Left colon (tissue), 2 donors: ENCODE measurements around the gene OSBP. TPM values are rescaled to one million over a fixed set of nuclear protein-coding genes. Genes with fewer than 3 reads are reported as not detected.
"Not testable (repeated sequence)": the region's sequence is repeated elsewhere in the genome, so short reads cannot be mapped to it uniquely, and the experiment has no call there.

ENCODE experiments used
- ATAC-seq: fragments of 200-7000 bp; cut with Tn5 transposase; one replicate; pipeline ENCODE4 v1.9.1; 2020; ENCODE audit warnings: mild to moderate bottlenecking, moderate library complexity
- DNase-seq, 2 donors: peaks; one replicate each; pipeline ENCODE4 v3.0.0-alpha.2; 2020
- intact Hi-C, 2 donors: fragments of 100-400 bp; cut with DNase I in 1 of 2; cut with micrococcal nuclease in 1 of 2; formaldehyde crosslinking; loops; one replicate each; pipeline versions ENCODE4 v1.11.2 to v1.14.0; 2022; cut with DNase I, micrococcal nuclease
- long read RNA-seq: library from polyadenylated mRNA; unstranded; transcript quantifications from one replicate; pipeline ENCODE4 v2.0.0, GENCODE V29; 2021
- total RNA-seq, 2 donors: library from RNA; stranded (reverse); fragmentation: NEBNext Ultra II Directional; extraction: Animal tissue kit (Norgen Biotek cat#: 25700); gene quantifications; one replicate each; pipeline ENCODE4 v1.2.1, GENCODE V29; 2021
- donor health status: DM: no; HTN: no; CAD: no.
- donor health status: DM: yes; HTN: yes; CAD: no.

The OSBP gene, protein sequence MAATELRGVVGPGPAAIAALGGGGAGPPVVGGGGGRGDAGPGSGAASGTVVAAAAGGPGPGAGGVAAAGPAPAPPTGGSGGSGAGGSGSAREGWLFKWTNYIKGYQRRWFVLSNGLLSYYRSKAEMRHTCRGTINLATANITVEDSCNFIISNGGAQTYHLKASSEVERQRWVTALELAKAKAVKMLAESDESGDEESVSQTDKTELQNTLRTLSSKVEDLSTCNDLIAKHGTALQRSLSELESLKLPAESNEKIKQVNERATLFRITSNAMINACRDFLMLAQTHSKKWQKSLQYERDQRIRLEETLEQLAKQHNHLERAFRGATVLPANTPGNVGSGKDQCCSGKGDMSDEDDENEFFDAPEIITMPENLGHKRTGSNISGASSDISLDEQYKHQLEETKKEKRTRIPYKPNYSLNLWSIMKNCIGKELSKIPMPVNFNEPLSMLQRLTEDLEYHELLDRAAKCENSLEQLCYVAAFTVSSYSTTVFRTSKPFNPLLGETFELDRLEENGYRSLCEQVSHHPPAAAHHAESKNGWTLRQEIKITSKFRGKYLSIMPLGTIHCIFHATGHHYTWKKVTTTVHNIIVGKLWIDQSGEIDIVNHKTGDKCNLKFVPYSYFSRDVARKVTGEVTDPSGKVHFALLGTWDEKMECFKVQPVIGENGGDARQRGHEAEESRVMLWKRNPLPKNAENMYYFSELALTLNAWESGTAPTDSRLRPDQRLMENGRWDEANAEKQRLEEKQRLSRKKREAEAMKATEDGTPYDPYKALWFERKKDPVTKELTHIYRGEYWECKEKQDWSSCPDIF
- 10 to 100 TPM; 51.3 to 62.1 TPM for total RNA-seq
- long read RNA-seq, full-length matches to known transcripts = 57 of 100 reads
- long read RNA-seq, partial matches to known transcripts = 24 of 100 reads
- long read RNA-seq, other reads (novel, unspliced or antisense) = 19 of 100 reads

GRCh38 chr11:59615637-59616395 lies at the start of gene OSBP:
Gene OSBP, minus strand, starts transcription at chr11:59615774. Its CDS starts 110 bp downstream, at chr11:59615664.
- intact Hi-C loops = no loop called here
- peak; percentile 98 to 99 for DNase-seq
- ATAC-seq = peak; percentile 79

GRCh38 chr11:59660621-59661020 lies 45.0 kb upstream of the OSBP start:
- ATAC-seq (no peak), DNase-seq (no peak)
- intact Hi-C loops = no loop called here

- intact Hi-C loops = no loop called here
- DNase-seq (no peak), ATAC-seq (no peak)
These were observed 44.4 kb upstream of the OSBP start for GRCh38 chr11:59659981-59660380.

- intact Hi-C loops = no loop called here
- ATAC-seq (no peak), DNase-seq (no peak)
These were observed 42.5 kb upstream of the OSBP start for GRCh38 chr11:59658036-59658435.

DNA sequence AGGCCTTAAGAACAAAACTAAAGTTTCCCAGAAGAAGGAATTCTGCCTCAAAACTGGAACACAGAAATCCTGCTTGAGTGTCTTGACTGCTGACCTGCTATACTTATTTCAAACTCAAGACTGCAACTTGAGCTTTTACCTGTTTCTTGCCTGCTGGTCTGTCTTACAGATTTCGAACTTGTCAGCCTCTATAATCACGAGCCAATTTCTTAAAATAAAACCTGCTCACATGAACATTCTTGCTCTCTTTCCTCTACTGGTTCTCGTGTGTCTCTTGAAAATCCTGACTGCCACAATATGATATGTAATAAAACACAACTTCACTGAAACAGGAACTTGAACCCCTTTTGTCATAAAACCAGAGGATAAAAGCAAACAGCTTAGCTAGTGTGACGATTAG lies 39.3 kb upstream of the OSBP start:
- intact Hi-C loops = no loop called here
- DNase-seq (no peak), ATAC-seq (no peak)

GRCh38 chr11:59647245-59647980 lies 31.8 kb upstream of the OSBP start:
- intact Hi-C loops = loop anchor here in 1 of 2 donors (10.0 kb wide), 1 partner anchor 53 kb away; no protein-coding TSS in a partner anchor
- ATAC-seq (no peak), DNase-seq (no peak)

DNA sequence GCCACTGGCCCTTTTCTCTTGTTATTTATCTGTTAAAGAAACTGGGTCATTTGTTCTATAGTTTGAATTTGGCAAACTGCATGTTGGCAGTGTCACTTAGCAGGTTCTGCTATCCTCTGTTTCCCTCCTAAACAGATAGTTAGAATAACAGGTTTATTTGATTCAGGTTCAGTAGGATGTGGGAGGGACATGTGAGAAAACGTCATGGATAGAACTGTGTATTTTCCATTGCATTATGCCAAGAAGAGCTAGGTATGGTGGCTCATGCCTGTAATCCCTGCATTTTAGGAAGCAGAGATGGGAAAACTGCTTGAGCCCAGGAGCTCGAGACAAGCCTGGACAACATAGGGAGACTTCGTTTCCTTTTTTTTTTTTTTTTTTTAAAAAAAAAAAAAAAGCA lies 29.0 kb upstream of the OSBP start:
- intact Hi-C loops = loop anchor here in 1 of 2 donors (10.0 kb wide), 1 partner anchor 50 kb away; no protein-coding TSS in a partner anchor
- DNase-seq (no peak), ATAC-seq (no peak)

- intact Hi-C loops = loop anchor here in 1 of 2 donors (10.0 kb wide), 1 partner anchor 49 kb away; no protein-coding TSS in a partner anchor
- no peak for ATAC-seq
- DNase-seq = no peak
These were observed 27.8 kb upstream of the OSBP start for GRCh38 chr11:59643390-59643789.

DNA sequence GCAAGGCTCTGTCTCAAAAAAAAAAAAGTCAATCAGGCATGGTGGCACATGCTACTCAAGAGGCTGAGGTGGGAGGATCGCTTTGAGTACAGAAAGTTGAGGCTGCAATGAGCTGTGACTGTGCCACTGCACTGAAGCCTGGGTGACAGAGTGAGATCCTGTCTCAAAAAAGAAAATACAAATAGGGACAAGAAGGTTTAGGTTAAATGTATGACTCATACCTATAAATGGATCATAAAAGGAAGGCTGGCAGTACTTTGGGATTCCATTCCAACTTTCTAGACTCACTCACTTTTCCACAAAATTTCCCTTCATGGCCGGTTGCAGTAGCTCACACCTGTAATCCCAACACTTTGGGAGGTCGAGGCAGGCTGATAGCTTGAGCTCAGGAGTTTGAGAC lies 25.6 kb upstream of the OSBP start:
- ATAC-seq (peak; percentile 46), DNase-seq (no peak)
- intact Hi-C loops = loop anchor here in 1 of 2 donors (10.0 kb wide), 1 partner anchor 46 kb away; no protein-coding TSS in a partner anchor

GRCh38 chr11:59630493-59630892 lies 14.9 kb upstream of the OSBP start:
- intact Hi-C loops = no loop called here
- ATAC-seq (no peak), DNase-seq (no peak)

DNA sequence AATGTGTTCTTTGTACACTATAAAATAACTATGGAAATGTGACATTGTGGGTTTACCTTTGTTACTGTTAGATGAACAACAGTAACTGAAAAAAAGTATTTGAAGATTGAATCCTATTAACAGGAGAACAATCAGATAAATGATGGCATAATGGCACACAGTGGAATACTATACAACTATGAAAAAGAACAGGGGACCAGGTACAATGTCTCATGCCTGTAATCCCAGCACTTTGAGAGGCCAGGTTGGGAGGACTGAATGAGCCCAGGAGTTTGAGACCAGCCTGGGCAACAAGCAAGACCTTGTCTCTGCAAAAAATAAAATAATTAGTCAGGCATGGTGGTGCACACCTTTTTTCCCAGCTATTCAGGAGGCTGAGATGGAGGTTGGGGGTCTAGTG lies 14.4 kb upstream of the OSBP start:
- DNase-seq = no peak
- ATAC-seq = no peak
- intact Hi-C loops = no loop called here

DNA sequence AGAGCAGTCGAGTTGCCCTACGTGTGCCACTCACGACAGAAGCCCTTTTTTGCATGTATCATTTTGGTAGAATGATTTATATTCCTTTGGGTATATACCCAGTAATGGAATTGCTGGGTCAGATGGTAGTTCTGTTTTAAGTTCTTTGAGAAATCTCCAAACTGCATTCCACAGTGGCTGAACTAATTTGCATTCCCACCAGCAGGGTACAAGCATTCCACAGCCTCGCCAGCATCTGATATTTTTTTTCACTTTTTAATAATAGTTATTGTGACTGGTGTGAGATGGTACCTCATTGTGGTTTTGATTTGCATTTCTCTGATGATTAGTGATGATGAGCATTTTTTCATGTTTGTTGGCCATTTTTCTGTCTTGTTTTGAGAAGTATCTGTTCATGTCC lies 11.4 kb upstream of the OSBP start:
- intact Hi-C loops, ATAC-seq, DNase-seq: not testable (repeated sequence)

- DNase-seq (no peak), ATAC-seq (no peak)
- intact Hi-C loops = no loop called here
These were observed 10.1 kb upstream of the OSBP start for GRCh38 chr11:59625703-59626102.

DNA sequence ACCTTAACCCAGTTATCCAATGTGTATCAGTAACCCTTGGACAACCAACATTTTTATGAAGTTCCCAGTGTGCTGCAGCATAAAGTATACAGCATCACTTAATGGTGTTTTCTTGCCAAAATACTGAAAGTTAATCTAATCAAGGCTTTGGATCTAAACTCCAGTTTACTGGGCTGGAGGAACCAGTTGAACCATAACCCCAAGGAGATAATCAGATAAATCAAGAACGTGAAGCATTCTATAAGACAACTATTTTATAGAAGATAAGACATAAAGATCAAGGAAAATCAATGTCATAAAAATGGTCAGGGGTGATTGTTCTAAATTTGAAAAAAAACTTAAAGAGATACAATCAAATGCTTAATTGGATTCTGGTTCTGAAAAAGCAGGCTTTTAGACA lies 2.3 kb upstream of the OSBP start:
- no peak for ATAC-seq
- intact Hi-C loops = no loop called here

GRCh38 chr11:59616396-59616982 lies 915 bp upstream of the OSBP start:
- intact Hi-C loops = no loop called here
- ATAC-seq (no peak), DNase-seq (peak in 1 of 2 donors; percentile 98)

More for the DNA sequence above, 2.3 kb upstream of the OSBP start:
- no peak for DNase-seq

- intact Hi-C loops = no loop called here
- DNase-seq = peak; percentile 72 to 80
- peak; percentile 16 for ATAC-seq
These were observed 396 bp downstream of the OSBP start for GRCh38 chr11:59615120-59615636.

- intact Hi-C loops = loop anchor here in 1 of 2 donors (5.0 kb wide), 2 partner anchors 53 to 77 kb away; partner anchors contain the start of gene PATL1
- ATAC-seq = no peak
- no peak for DNase-seq
These were observed 1.1 kb downstream of the OSBP start for GRCh38 chr11:59614277-59615119.
